ENCODE measurements around the gene MGRN1.
A peak's percentile ranks its signal among the peaks of the same experiment; 100 is the strongest.

MGRN1 gene

GRCh38 chr16:4673387-4674046 lies 48.9 kb downstream of the MGRN1 start:
- H3K27ac ChIP-seq (ENCODE audit: low read length), result no peak overlapping the region
- TF ChIP-seq EZH2 (IDR thresholded peaks at IDR 0.05; ENCODE audit: borderline replicate concordance, low read depth, low read length, severe bottlenecking) (no peak), CTCF (IDR thresholded peaks at IDR 0.05; ENCODE audit: borderline replicate concordance, extremely low read depth, low read length, poor library complexity, severe bottlenecking) (no peak)
- DNase-seq (no peak), ATAC-seq (ENCODE audit: insufficient read depth, low read depth) (no peak)
- H3K9ac ChIP-seq (ENCODE audit: low read depth, low read length), result no peak overlapping the region
- H3K4me1 ChIP-seq (ENCODE audit: insufficient read depth, low read length), result no peaks in the 10 kb centered on the region
- H3K4me2 ChIP-seq (ENCODE audit: insufficient read depth, low read length), result no peak overlapping the region
- no peaks in the 10 kb centered on the region for H3K79me2 ChIP-seq (ENCODE audit: insufficient read depth, low read length)
- no peak overlapping the region for H2AFZ ChIP-seq (ENCODE audit: low read depth, low read length)
- H3K36me3 ChIP-seq (ENCODE audit: insufficient read depth, low read length), result peaks cover 49% of the 10 kb centered on the region
- H4K20me1 ChIP-seq (ENCODE audit: insufficient read depth, low read length), result no peaks in the 10 kb centered on the region; the same call in 1 of the 2 replicates
- no peaks in the 10 kb centered on the region for H3K9me3 ChIP-seq (ENCODE audit: insufficient read depth, low read length, severe bottlenecking)
- H3K27me3 ChIP-seq (ENCODE audit: insufficient read depth, low read length, poor library complexity), result no peaks in the 10 kb centered on the region
- no peak overlapping the region for H3K4me3 ChIP-seq (ENCODE audit: low read depth in 1 of 2, low read length in 2 of 2)

- no peak overlapping the region for H3K4me3 ChIP-seq (ENCODE audit: low read depth in 1 of 2, low read length in 2 of 2)
- no peaks in the 10 kb centered on the region for H3K27me3 ChIP-seq (ENCODE audit: insufficient read depth, low read length, poor library complexity)
- no peak for DNase-seq
- no peak overlapping the region for H2AFZ ChIP-seq (ENCODE audit: low read depth, low read length)
- H3K27ac ChIP-seq (ENCODE audit: low read length), result no peak overlapping the region
- H3K4me2 ChIP-seq (ENCODE audit: insufficient read depth, low read length), result no peak overlapping the region
- H4K20me1 ChIP-seq (ENCODE audit: insufficient read depth, low read length), result no peaks in the 10 kb centered on the region; the same call in 1 of the 2 replicates
- H3K9me3 ChIP-seq (ENCODE audit: insufficient read depth, low read length, severe bottlenecking), result no peaks in the 10 kb centered on the region
- no peaks in the 10 kb centered on the region for H3K4me1 ChIP-seq (ENCODE audit: insufficient read depth, low read length)
- no peaks in the 10 kb centered on the region for H3K79me2 ChIP-seq (ENCODE audit: insufficient read depth, low read length)
- TF ChIP-seq CTCF (IDR thresholded peaks at IDR 0.05; ENCODE audit: borderline replicate concordance, extremely low read depth, low read length, poor library complexity, severe bottlenecking), result no peak
- peaks cover 45% of the 10 kb centered on the region for H3K36me3 ChIP-seq (ENCODE audit: insufficient read depth, low read length)
- H3K9ac ChIP-seq (ENCODE audit: low read depth, low read length), result no peak overlapping the region
- no peak for ATAC-seq (ENCODE audit: insufficient read depth, low read depth)
Observed at GRCh38 chr16:4674926-4675530, 50.4 kb downstream of the MGRN1 start.

GRCh38 chr16:4675864-4676786 lies 51.5 kb downstream of the MGRN1 start:
- no peaks in the 10 kb centered on the region for H3K4me1 ChIP-seq (ENCODE audit: insufficient read depth, low read length)
- TF ChIP-seq EZH2 (IDR thresholded peaks at IDR 0.05; ENCODE audit: borderline replicate concordance, low read depth, low read length, severe bottlenecking) (no peak), CTCF (IDR thresholded peaks at IDR 0.05; ENCODE audit: borderline replicate concordance, extremely low read depth, low read length, poor library complexity, severe bottlenecking) (no peak)
- no peak overlapping the region for H2AFZ ChIP-seq (ENCODE audit: low read depth, low read length)
- H3K9ac ChIP-seq (ENCODE audit: low read depth, low read length), result no peak overlapping the region
- DNase-seq (peak; percentile 54), ATAC-seq (ENCODE audit: insufficient read depth, low read depth) (peak; percentile 81)
- no peaks in the 10 kb centered on the region; the same call in 1 of the 2 replicates for H4K20me1 ChIP-seq (ENCODE audit: insufficient read depth, low read length)
- no peak overlapping the region for H3K4me3 ChIP-seq (ENCODE audit: low read depth in 1 of 2, low read length in 2 of 2)
- no peaks in the 10 kb centered on the region for H3K79me2 ChIP-seq (ENCODE audit: insufficient read depth, low read length)
- no peak overlapping the region for H3K27ac ChIP-seq (ENCODE audit: low read length)
- no peaks in the 10 kb centered on the region for H3K9me3 ChIP-seq (ENCODE audit: insufficient read depth, low read length, severe bottlenecking)
- peaks cover 37% of the 10 kb centered on the region for H3K36me3 ChIP-seq (ENCODE audit: insufficient read depth, low read length)
- H3K27me3 ChIP-seq (ENCODE audit: insufficient read depth, low read length, poor library complexity), result no peaks in the 10 kb centered on the region
- no peak overlapping the region for H3K4me2 ChIP-seq (ENCODE audit: insufficient read depth, low read length)
